Ascending aorta (tissue), 2 donors: ENCODE results near the gene XPO5. TPM values are rescaled to one million over a fixed set of nuclear protein-coding genes. Genes with fewer than 3 reads are reported as not detected.

ENCODE experiments used
- DNase-seq, 2 donors: peaks; one replicate each; pipeline ENCODE4 v3.0.0-alpha.2; 2019; ENCODE audit warnings: low spot score in 2 of 2
- H3K27ac ChIP-seq, 2 donors: fragments of 200-600 bp; sonication (generic); one replicate each; pipeline ENCODE4 v1.5.1; 2016 to 2017; ENCODE audit warnings: mild to moderate bottlenecking in 1 of 2
- H3K27me3 ChIP-seq: fragments of 200-600 bp; sonication (generic); one replicate; pipeline ENCODE4 v1.5.1; 2017
- H3K36me3 ChIP-seq, 2 donors: fragments of 200-600 bp; sonication (generic); one replicate each; pipeline ENCODE4 v1.5.1; 2016
- H3K4me1 ChIP-seq, 2 donors: fragments of 200-600 bp; sonication (generic); one replicate each; pipeline ENCODE4 v1.5.1; 2016 to 2017; ENCODE audit warnings: mild to moderate bottlenecking in 1 of 2
- H3K4me3 ChIP-seq, 2 donors: fragments of 200-600 bp; sonication (generic); one replicate each; pipeline ENCODE4 v1.5.1; 2016 to 2017; ENCODE audit warnings: mild to moderate bottlenecking in 1 of 2
- H3K9me3 ChIP-seq, 2 donors: fragments of 200-600 bp; sonication (generic); one replicate each; pipeline ENCODE4 v1.5.1; 2016
- intact Hi-C: fragments of 100-400 bp; cut with DNase I; formaldehyde crosslinking; loops from one replicate; pipeline ENCODE4 v1.15.1; 2023
- total RNA-seq: library from RNA; depleted of rRNA; stranded (reverse); fragments of >200 nt; gene quantifications from one replicate; pipeline ENCODE4 v1.1.0, GENCODE V29; 2016
- TF ChIP-seq, protein P1 (sequence below), 3 experiments: fragments of 200-600 bp in 2 of 3; fragments of 450-650 bp in 1 of 3; sonication (generic) in 2 of 3; IDR thresholded peaks; one replicate each; pipeline ENCODE4 v1.5.1; 2016 to 2019; ENCODE audit warnings: antibody characterized with exemption in 3 of 3, mild to moderate bottlenecking in 1 of 3, moderate library complexity in 1 of 3

XPO5 gene
- total RNA-seq, 1 donor from 2014 or later, result 21.4 TPM

GRCh38 chr6:43520097-43520496 lies 55.7 kb downstream of the XPO5 start:
- H3K4me1 ChIP-seq, result peaks cover 11 to 22% of the 10 kb centered on the region in 2 donors
- DNase-seq, result no peak
- H3K36me3 ChIP-seq, result peaks cover 55 to 65% of the 10 kb centered on the region in 2 donors
- H3K27ac ChIP-seq, result no peak overlapping the region
- H3K4me3 ChIP-seq, result no peak overlapping the region
- no peaks in the 10 kb centered on the region for H3K27me3 ChIP-seq
- intact Hi-C loops, result no loop called here
- TF ChIP-seq, protein P1, sequence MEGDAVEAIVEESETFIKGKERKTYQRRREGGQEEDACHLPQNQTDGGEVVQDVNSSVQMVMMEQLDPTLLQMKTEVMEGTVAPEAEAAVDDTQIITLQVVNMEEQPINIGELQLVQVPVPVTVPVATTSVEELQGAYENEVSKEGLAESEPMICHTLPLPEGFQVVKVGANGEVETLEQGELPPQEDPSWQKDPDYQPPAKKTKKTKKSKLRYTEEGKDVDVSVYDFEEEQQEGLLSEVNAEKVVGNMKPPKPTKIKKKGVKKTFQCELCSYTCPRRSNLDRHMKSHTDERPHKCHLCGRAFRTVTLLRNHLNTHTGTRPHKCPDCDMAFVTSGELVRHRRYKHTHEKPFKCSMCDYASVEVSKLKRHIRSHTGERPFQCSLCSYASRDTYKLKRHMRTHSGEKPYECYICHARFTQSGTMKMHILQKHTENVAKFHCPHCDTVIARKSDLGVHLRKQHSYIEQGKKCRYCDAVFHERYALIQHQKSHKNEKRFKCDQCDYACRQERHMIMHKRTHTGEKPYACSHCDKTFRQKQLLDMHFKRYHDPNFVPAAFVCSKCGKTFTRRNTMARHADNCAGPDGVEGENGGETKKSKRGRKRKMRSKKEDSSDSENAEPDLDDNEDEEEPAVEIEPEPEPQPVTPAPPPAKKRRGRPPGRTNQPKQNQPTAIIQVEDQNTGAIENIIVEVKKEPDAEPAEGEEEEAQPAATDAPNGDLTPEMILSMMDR (IDR thresholded peaks at IDR 0.05), result no peak
- no peaks in the 10 kb centered on the region for H3K9me3 ChIP-seq

GRCh38 chr6:43517505-43518357 lies 58.1 kb downstream of the XPO5 start:
- Histone ChIP-seq H3K4me3 (peak overlapping the region; percentile 81 to 95), H3K27ac (peak overlapping the region; percentile 28 to 82), H3K4me1 (peaks cover 11 to 24% of the 10 kb centered on the region in 2 donors), H3K36me3 (peaks cover 42 to 63% of the 10 kb centered on the region in 2 donors), H3K9me3 (no peaks in the 10 kb centered on the region), H3K27me3 (no peaks in the 10 kb centered on the region)
- TF ChIP-seq, protein P1 (IDR thresholded peaks at IDR 0.05), result no peak
- intact Hi-C loops, result loop anchor here (2.0 to 10.0 kb wide), 8 partner anchors 41 to 1593 kb away; partner anchors contain the start of genes ABCC10, BYSL, GTPBP2 and MED20
- DNase-seq, result no peak

DNA sequence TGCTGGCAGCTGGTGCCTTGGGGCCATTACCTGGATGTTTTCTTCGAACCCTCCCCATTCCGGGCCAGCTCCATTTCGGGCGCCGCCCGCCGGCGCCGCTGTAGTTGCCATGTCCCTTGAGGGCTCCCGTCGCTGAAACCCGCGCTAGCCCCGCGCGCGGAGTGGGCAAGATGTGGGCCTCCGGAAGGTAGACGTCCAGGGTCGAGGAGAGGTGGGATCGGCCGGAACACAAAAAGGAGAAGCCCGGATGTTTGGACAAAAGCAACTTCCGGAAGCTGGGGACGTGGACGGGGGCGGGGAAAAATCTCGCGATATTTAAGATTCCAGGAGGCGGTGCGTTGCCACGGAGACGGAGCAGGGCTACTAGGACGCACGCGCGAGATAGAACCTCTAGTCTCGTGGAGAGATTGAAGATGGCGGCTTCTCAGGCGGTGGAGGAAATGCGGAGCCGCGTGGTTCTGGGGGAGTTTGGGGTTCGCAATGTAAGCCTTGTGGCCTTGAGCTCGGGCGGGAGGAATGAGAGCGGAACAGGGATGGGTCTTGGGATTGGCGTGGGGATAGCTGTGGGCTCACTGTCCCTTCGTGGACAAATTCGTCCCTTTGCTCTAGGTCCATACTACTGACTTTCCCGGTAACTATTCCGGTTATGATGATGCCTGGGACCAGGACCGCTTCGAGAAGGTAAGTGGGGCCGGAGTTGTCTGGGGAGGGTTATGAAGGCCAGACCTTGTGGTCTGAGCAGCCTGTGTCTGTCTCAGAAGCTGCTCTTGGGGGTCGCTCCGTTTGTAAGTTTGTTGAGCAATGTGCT lies 58.9 kb downstream of the XPO5 start, which contains the start of the genes POLR1C and YIPF3:
POLR1C (plus strand) TSS at position 393 of the 808 bp plus-strand sequence; CDS start at position 414, 21 bp downstream.
YIPF3 (minus strand) TSS at position 230 of the 808 bp plus-strand sequence; CDS start at position 111, 119 bp downstream.
- peak; percentile 89 to 98 for DNase-seq
- H3K4me1 ChIP-seq, result peaks cover 11 to 24% of the 10 kb centered on the region in 2 donors
- H3K27me3 ChIP-seq, result no peaks in the 10 kb centered on the region
- TF ChIP-seq, protein P1 (IDR thresholded peaks at IDR 0.05), result no peak
- H3K36me3 ChIP-seq, result peaks cover 42 to 63% of the 10 kb centered on the region in 2 donors
- H3K4me3 ChIP-seq, result peak within 1 kb of the TSS; percentile 81 to 95
- H3K9me3 ChIP-seq, result no peaks in the 10 kb centered on the region
- H3K27ac ChIP-seq, result peak within 1 kb of the TSS; percentile 82 to 87
- intact Hi-C loops, result loop anchor here (2.0 to 10.0 kb wide), 8 partner anchors 40 to 1592 kb away; partner anchors contain the start of genes ABCC10, BYSL, GTPBP2 and MED20

GRCh38 chr6:43516367-43516696 lies 59.5 kb downstream of the XPO5 start:
- Histone ChIP-seq H3K27me3 (no peaks in the 10 kb centered on the region), H3K9me3 (no peaks in the 10 kb centered on the region), H3K4me3 (peak overlapping the region; percentile 81 to 95), H3K4me1 (peaks cover 11 to 24% of the 10 kb centered on the region in 2 donors), H3K36me3 (peaks cover 43 to 63% of the 10 kb centered on the region in 2 donors), H3K27ac (peak overlapping the region; percentile 82 to 87)
- TF ChIP-seq, protein P1 (IDR thresholded peaks at IDR 0.05), result no peak
- intact Hi-C loops, result loop anchor here (2.0 to 10.0 kb wide), 8 partner anchors 40 to 1592 kb away; partner anchors contain the start of genes ABCC10, BYSL, GTPBP2 and MED20
- no peak for DNase-seq

DNA sequence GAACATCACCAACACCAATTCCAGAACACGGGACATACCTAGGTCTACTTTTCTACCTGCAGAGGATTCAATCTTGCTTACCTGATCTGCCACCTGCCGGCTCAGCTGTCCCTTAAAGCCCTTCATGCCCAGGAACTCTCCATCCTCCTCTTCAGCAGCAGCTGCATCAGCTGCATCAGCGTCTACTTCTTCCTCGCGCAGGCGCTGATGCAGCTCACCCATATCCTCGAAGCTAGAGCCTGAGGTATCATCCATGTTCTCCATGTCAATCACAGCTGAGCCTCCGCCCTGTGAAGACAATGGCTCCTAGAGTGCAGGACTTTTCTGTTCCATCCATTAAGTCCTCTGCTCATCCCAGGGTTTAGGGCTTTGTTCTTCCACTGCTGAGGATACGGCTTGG lies 60.0 kb downstream of the XPO5 start:
- DNase-seq, result no peak
- TF ChIP-seq, protein P1 (IDR thresholded peaks at IDR 0.05), result no peak
- no peaks in the 10 kb centered on the region for H3K9me3 ChIP-seq
- peak overlapping the region in 1 of 2 donors; percentile 87 for H3K27ac ChIP-seq
- no peaks in the 10 kb centered on the region for H3K27me3 ChIP-seq
- peak overlapping the region; percentile 81 to 95 for H3K4me3 ChIP-seq
- peaks cover 11 to 25% of the 10 kb centered on the region in 2 donors for H3K4me1 ChIP-seq
- peaks cover 42 to 62% of the 10 kb centered on the region in 2 donors for H3K36me3 ChIP-seq
- intact Hi-C loops, result loop anchor here (2.0 to 10.0 kb wide), 8 partner anchors 39 to 1591 kb away; partner anchors contain the start of genes ABCC10, BYSL, GTPBP2 and MED20
